PC-9 (cell line): Measurements from ENCODE around the gene OR5K1.

Experiments used
- EZH2 ChIP-seq: fragments of 200-600 bp; sonication (generic); IDR thresholded peaks from 2 replicates; pipeline ENCODE4 v1.8.0; 2017; ENCODE audit warnings: antibody characterized with exemption, low read depth
- TF ChIP-seq, protein P1 (sequence below): fragments of 200-600 bp; sonication (generic); conservative IDR thresholded peaks from 2 replicates; pipeline ENCODE4 v1.6.1; 2017; ENCODE audit warnings: mixed run types, antibody characterized with exemption, mild to moderate bottlenecking, moderate library complexity

- TF ChIP-seq, protein P1, sequence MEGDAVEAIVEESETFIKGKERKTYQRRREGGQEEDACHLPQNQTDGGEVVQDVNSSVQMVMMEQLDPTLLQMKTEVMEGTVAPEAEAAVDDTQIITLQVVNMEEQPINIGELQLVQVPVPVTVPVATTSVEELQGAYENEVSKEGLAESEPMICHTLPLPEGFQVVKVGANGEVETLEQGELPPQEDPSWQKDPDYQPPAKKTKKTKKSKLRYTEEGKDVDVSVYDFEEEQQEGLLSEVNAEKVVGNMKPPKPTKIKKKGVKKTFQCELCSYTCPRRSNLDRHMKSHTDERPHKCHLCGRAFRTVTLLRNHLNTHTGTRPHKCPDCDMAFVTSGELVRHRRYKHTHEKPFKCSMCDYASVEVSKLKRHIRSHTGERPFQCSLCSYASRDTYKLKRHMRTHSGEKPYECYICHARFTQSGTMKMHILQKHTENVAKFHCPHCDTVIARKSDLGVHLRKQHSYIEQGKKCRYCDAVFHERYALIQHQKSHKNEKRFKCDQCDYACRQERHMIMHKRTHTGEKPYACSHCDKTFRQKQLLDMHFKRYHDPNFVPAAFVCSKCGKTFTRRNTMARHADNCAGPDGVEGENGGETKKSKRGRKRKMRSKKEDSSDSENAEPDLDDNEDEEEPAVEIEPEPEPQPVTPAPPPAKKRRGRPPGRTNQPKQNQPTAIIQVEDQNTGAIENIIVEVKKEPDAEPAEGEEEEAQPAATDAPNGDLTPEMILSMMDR = no peak
- no peak for TF ChIP-seq EZH2
Measured at GRCh38 chr3:98450372-98450771, 12.6 kb upstream of the OR5K1 start.
